Activated CD4-positive, alpha-beta T cell treated with anti-CD3 and anti-CD28 coated beads for 48 hours (primary cell): Measurements from ENCODE around the gene MAD2L1BP.
"Not testable (repeated sequence)": the region's sequence is repeated elsewhere in the genome, so short reads cannot be mapped to it uniquely, and the experiment has no call there.

Experiments
- DNase-seq: peaks from one replicate; pipeline ENCODE4 v3.0.0-alpha.2; 2020

MAD2L1BP gene

GRCh38 chr6:43627008-43627825 lies 8.4 kb upstream of the MAD2L1BP start:
- peak; percentile 16 for DNase-seq

- peak; percentile 68 for DNase-seq
These were observed 7.1 kb upstream of the MAD2L1BP start for GRCh38 chr6:43628393-43629103.

GRCh38 chr6:43629104-43629504 lies 6.5 kb upstream of the MAD2L1BP start, which contains the start of gene GTPBP2:
Gene GTPBP2, minus strand, starts transcription at chr6:43629264. Its CDS starts 102 bp downstream, at chr6:43629162.
- DNase-seq = peak; percentile 98

GRCh38 chr6:43629505-43630300 lies 5.9 kb upstream of the MAD2L1BP start:
- peak; percentile 95 for DNase-seq

- DNase-seq = no peak
These were observed 4.5 kb upstream of the MAD2L1BP start for GRCh38 chr6:43630980-43631619.

GRCh38 chr6:43633002-43633401 lies 2.6 kb upstream of the MAD2L1BP start:
- not testable (repeated sequence) for DNase-seq

GRCh38 chr6:43634702-43635303 lies 837 bp upstream of the MAD2L1BP start:
- no peak for DNase-seq

- peak; percentile 15 for DNase-seq
These were observed 644 bp downstream of the MAD2L1BP start for GRCh38 chr6:43636308-43636659.

GRCh38 chr6:43639984-43640800 lies 4.6 kb downstream of the MAD2L1BP start:
- DNase-seq = no peak

- peak; percentile 80 for DNase-seq
These were observed 9.4 kb downstream of the MAD2L1BP start, which contains the start of gene RSPH9 for GRCh38 chr6:43644940-43645612. Gene RSPH9, plus strand, starts transcription at chr6:43645036. Its CDS starts 63 bp downstream, at chr6:43645099.

- DNase-seq = no peak
These were observed 9.9 kb downstream of the MAD2L1BP start for GRCh38 chr6:43645613-43645964.

GRCh38 chr6:43647613-43648012 lies 12.0 kb downstream of the MAD2L1BP start:
- no peak for DNase-seq

GRCh38 chr6:43648248-43648647 lies 12.6 kb downstream of the MAD2L1BP start:
- no peak for DNase-seq

- DNase-seq = not testable (repeated sequence)
These were observed 17.2 kb downstream of the MAD2L1BP start for GRCh38 chr6:43652822-43653221.

- no peak for DNase-seq
These were observed 21.7 kb downstream of the MAD2L1BP start for GRCh38 chr6:43657221-43657802.

- no peak for DNase-seq
These were observed 22.5 kb downstream of the MAD2L1BP start for GRCh38 chr6:43658161-43658560.

GRCh38 chr6:43662948-43663347 lies 27.3 kb downstream of the MAD2L1BP start:
- DNase-seq = not testable (repeated sequence)

GRCh38 chr6:43665376-43665775 lies 29.7 kb downstream of the MAD2L1BP start:
- no peak for DNase-seq

- no peak for DNase-seq
These were observed 30.7 kb downstream of the MAD2L1BP start for GRCh38 chr6:43666196-43666920.
